ENCODE data around the gene GTF2F1.

DNA sequence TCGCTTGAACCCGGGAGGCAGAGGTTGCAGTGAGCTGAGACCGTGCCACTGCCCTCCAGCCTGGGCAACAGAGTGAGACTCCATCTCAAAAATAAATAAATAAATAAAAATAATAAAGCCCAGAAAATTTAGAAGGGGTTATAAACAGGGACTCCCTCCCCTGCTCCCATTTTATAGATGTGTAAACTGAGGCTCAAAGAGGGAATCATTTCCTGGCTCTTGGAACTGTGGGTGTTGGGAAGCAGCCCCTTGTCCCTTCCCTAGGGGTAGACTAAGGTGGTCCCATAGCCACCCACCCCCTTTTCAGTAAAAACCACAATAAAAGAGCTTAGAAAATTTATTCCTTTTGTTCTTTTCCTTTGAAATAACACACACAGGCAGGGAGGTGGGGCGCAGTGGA is 46.8 kb upstream of the GTF2F1 start:
- TF ChIP-seq, protein P1, sequence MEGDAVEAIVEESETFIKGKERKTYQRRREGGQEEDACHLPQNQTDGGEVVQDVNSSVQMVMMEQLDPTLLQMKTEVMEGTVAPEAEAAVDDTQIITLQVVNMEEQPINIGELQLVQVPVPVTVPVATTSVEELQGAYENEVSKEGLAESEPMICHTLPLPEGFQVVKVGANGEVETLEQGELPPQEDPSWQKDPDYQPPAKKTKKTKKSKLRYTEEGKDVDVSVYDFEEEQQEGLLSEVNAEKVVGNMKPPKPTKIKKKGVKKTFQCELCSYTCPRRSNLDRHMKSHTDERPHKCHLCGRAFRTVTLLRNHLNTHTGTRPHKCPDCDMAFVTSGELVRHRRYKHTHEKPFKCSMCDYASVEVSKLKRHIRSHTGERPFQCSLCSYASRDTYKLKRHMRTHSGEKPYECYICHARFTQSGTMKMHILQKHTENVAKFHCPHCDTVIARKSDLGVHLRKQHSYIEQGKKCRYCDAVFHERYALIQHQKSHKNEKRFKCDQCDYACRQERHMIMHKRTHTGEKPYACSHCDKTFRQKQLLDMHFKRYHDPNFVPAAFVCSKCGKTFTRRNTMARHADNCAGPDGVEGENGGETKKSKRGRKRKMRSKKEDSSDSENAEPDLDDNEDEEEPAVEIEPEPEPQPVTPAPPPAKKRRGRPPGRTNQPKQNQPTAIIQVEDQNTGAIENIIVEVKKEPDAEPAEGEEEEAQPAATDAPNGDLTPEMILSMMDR (IDR thresholded peaks at IDR 0.05 in 4 of 5, conservative IDR thresholded peaks at IDR 0.05 in 1 of 5): no peak
- no peak for TF ChIP-seq POLR2A (IDR thresholded peaks at IDR 0.05)

All from gastrocnemius medialis (tissue), 4 donors.